Measurements from ENCODE around the gene ZFHX3. TPM values are rescaled to one million over a fixed set of nuclear protein-coding genes. Genes with fewer than 3 reads are reported as not detected.

The ZFHX3 gene
- total and polyA plus RNA-seq, 10 donors: 0.47 to 18.5 (median 11.1) TPM

DNA sequence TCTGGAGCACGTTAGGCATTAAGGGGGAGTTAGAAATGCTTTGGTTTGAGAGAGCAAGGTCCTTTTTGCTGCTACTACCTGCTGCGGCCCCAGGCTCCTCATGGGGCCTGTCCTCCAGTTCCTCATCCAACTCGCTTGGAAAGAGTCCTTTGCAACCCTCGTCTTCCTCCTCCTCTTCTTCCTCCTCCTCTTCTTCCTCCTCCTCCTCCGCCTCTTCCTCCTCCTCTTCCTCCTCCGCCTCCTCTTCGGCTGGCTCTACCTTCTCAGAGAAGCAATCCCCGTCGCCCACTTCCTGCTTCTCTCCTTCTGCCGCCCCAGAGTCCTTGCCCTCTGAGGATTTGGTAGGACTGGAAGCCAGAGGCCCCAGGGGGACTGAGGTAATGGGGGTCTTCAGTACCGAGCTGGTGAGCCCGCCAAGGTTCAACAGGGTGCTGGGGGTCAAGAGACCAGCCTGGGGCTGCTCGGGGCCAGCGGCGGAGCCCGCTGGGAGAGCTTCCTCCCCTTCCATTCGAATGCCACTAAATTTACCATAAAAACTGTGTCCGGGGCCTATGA, 89.3 kb downstream of the ZFHX3 start:
- intact Hi-C loops (cut with DNase I; ENCODE audit: low total_unique reads): no loop called here
- 88 to 94% (median 91%) methylated on average over 18 of the region's 18 CpGs for WGBS, 5 donors
- H3K4me1 ChIP-seq: no peaks in the 10 kb centered on the region
- H3K27me3 ChIP-seq (replicated peaks in 1 of 7): no peaks in the 10 kb centered on the region
- no peak overlapping the region for H3K27ac ChIP-seq
- peaks cover 0 to 4% (median 0%) of the 10 kb centered on the region in 8 donors for H3K9me3 ChIP-seq
- DNase-seq: no peak
- peaks cover 0 to 29% (median 8%) of the 10 kb centered on the region in 6 donors for H3K36me3 ChIP-seq
- no peak for TF ChIP-seq POLR2A (IDR thresholded peaks at IDR 0.05)
- no peak for TF ChIP-seq POLR2AphosphoS5 (IDR thresholded peaks at IDR 0.05)
- TF ChIP-seq, protein P1, sequence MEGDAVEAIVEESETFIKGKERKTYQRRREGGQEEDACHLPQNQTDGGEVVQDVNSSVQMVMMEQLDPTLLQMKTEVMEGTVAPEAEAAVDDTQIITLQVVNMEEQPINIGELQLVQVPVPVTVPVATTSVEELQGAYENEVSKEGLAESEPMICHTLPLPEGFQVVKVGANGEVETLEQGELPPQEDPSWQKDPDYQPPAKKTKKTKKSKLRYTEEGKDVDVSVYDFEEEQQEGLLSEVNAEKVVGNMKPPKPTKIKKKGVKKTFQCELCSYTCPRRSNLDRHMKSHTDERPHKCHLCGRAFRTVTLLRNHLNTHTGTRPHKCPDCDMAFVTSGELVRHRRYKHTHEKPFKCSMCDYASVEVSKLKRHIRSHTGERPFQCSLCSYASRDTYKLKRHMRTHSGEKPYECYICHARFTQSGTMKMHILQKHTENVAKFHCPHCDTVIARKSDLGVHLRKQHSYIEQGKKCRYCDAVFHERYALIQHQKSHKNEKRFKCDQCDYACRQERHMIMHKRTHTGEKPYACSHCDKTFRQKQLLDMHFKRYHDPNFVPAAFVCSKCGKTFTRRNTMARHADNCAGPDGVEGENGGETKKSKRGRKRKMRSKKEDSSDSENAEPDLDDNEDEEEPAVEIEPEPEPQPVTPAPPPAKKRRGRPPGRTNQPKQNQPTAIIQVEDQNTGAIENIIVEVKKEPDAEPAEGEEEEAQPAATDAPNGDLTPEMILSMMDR (IDR thresholded peaks at IDR 0.05 in 8 of 11, conservative IDR thresholded peaks at IDR 0.05 in 3 of 11): no peak
- H3K4me3 ChIP-seq: no peak overlapping the region

DNA sequence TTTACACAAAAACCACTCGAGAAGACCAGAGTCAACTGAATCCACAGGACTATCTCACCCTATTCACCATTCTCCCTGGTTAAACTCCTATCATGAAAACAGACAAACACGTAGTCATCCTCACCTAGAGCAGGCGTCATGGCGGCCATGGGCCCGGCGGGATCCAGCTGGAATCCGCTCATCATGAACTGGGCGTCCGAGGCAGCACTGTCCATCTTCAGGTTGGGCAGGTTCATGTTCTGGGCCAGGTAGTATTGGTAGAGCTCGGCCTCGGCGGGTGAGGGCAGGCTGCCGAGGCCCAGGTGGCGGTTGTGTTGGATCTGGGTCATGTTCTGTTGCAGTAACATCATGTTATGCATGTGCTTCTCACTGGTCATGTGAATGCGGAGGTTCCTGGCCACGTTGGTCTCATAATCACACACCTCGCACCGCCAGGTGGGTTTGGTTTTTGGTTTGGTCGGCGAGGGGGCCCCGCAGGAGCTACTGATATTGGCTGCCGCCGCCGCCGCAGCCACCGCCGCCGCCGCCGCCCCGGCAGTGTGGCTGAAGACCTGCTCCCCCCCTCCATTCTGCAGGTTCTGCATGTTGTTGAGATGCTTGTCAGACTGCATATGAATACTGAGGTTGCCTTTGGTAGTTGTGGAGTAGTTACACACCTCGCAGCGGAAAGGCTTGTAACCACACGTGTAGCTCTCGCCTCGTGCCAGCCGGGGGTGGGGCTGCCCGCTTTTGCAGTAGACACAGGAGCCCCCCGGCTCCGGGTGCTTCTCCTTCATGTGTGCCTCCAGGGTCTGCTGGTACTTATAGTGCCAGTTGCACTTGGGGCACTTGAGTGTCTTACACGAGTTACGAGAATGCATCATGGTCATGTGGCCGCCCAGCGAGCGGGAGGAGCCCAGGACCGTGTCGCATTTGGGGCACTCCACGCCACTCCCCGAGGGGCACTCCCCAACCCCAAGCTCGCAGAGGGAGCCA, 90.3 kb downstream of the ZFHX3 start:
- Histone ChIP-seq H3K36me3 (peaks cover 0 to 29% (median 8%) of the 10 kb centered on the region in 6 donors), H3K4me3 (no peak overlapping the region), H3K27me3 (replicated peaks in 1 of 7) (no peaks in the 10 kb centered on the region), H3K9me3 (peaks cover 0 to 4% (median 0%) of the 10 kb centered on the region in 8 donors), H3K27ac (no peak overlapping the region), H3K4me1 (no peaks in the 10 kb centered on the region)
- intact Hi-C loops (cut with DNase I; ENCODE audit: low total_unique reads): no loop called here
- WGBS, 5 donors: 94 to 98% (median 95%) methylated on average over 37 to 50 of the region's 50 CpGs
- TF ChIP-seq POLR2A (IDR thresholded peaks at IDR 0.05) (no peak), POLR2AphosphoS5 (IDR thresholded peaks at IDR 0.05) (no peak)
- TF ChIP-seq, protein P1 (IDR thresholded peaks at IDR 0.05 in 8 of 11, conservative IDR thresholded peaks at IDR 0.05 in 3 of 11): no peak
- no peak for DNase-seq

- WGBS, 5 donors: 89 to 97% (median 94%) methylated on average over 14 of the region's 14 CpGs
- H3K27me3 ChIP-seq (replicated peaks in 1 of 7): no peaks in the 10 kb centered on the region
- peaks cover 0 to 29% (median 8%) of the 10 kb centered on the region in 6 donors for H3K36me3 ChIP-seq
- intact Hi-C loops (cut with DNase I; ENCODE audit: low total_unique reads): no loop called here
- H3K9me3 ChIP-seq: peaks cover 0 to 4% (median 0%) of the 10 kb centered on the region in 8 donors
- H3K4me3 ChIP-seq: no peak overlapping the region
- H3K4me1 ChIP-seq: no peaks in the 10 kb centered on the region
- H3K27ac ChIP-seq: no peak overlapping the region
- no peak for TF ChIP-seq POLR2A (IDR thresholded peaks at IDR 0.05)
- TF ChIP-seq, protein P1 (IDR thresholded peaks at IDR 0.05 in 8 of 11, conservative IDR thresholded peaks at IDR 0.05 in 3 of 11): no peak
- no peak for TF ChIP-seq POLR2AphosphoS5 (IDR thresholded peaks at IDR 0.05)
- DNase-seq: no peak
These were observed 91.5 kb downstream of the ZFHX3 start for GRCh38 chr16:72956124-72957064.
